DMS114 treated with DMSO at 0.1 percent for 48 hours (cell line): ENCODE data around the gene HMGB2.

Experiments
- DNase-seq: peaks from one replicate; lab custom pipeline; 2025; ENCODE audit not compliant: unreplicated experiment; lab: John Stamatoyannopoulos, UW

HMGB2 gene

GRCh38 chr4:173288698-173289352 is 45.3 kb downstream of the HMGB2 start:
- no peak for DNase-seq

GRCh38 chr4:173288296-173288695 is 45.9 kb downstream of the HMGB2 start:
- DNase-seq: no peak

- DNase-seq: no peak
These were observed 46.7 kb downstream of the HMGB2 start for GRCh38 chr4:173287486-173287885.

- DNase-seq: no peak
These were observed 49.7 kb downstream of the HMGB2 start for GRCh38 chr4:173284463-173284862.

- DNase-seq: no peak
These were observed 51.5 kb downstream of the HMGB2 start for GRCh38 chr4:173282626-173283025.

GRCh38 chr4:173282256-173282562 is 51.9 kb downstream of the HMGB2 start:
- DNase-seq: no peak

GRCh38 chr4:173281406-173282255 is 52.5 kb downstream of the HMGB2 start:
- no peak for DNase-seq
